Umbilical cord (tissue), 2 donors: ENCODE measurements around the gene PARD3B. TPM values are rescaled to one million over a fixed set of nuclear protein-coding genes. Genes with fewer than 3 reads are reported as not detected.

Source experiments
- DNase-seq: peaks from one replicate; pipeline ENCODE4 v3.0.0-alpha.2; 2015; ENCODE audit warnings: low spot score
- total RNA-seq: library from RNA; depleted of rRNA; stranded (reverse); fragments of >200 nt; gene quantifications from one replicate; pipeline ENCODE4 v1.2.3, GENCODE V29; 2014; ENCODE audit warnings: low replicate concordance; ENCODE audit not compliant: insufficient read depth

The PARD3B gene
- total RNA-seq, 1 donor from 2014 or later: 27.7 TPM

DNA sequence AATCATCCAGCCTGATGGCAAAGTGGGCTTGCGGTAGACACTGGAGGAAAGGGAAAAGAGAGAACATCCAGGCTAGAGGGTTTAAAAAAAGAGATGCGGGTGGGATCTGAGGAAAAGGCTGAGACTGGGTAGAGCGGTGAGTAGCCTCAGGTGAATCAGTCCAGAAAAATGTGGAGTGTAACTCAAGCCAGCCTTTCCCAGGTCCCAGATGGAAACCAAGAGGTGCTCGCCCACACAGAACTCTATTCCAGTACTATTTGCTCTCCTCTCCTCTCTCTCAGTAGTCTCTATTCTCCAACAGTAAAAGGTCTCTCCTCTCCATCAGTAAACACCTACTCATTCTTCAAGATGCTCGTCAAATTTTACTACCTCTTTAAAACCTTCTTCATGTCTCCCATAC is 1098.7 kb downstream of the PARD3B start:
- DNase-seq: no peak

DNA sequence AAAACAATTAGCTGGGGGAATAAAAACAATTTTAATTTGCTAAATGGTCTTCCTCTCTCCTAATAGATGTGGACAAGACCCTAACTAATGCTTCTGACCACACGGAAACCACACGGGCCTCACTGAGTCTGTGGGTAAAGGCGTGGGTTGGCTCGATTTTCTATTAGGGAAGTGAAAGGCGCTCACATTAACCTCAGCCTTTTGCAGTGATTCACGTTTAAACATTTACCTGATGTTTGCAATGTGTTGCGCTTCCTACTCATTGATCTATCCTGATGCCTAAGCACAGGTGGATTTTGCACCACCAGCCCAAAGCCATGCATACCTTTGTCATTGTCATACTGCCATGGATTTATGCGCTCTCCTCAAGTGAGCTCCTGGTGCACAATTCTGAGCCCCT is 1101.4 kb downstream of the PARD3B start:
- DNase-seq: no peak

DNA sequence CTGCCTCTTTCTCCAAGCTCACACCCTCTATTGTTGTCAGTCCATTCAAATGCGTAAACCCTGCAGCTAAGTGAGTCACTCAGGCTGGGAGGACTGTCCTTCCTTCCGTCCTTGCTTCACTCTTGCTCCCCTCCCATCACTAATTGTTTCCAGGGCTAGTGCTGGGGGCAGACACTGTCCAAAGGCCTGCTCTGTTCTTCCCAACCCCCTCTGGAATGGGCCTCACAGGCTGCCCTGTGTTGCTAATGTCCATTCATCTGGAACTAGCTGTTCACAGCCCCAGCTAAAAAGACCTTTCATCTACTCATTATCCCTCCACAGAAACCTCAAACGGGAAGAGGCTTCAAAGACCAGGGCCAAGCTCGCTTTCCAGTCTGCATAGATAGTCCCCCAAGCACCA is 1105.2 kb downstream of the PARD3B start:
- no peak for DNase-seq

DNA sequence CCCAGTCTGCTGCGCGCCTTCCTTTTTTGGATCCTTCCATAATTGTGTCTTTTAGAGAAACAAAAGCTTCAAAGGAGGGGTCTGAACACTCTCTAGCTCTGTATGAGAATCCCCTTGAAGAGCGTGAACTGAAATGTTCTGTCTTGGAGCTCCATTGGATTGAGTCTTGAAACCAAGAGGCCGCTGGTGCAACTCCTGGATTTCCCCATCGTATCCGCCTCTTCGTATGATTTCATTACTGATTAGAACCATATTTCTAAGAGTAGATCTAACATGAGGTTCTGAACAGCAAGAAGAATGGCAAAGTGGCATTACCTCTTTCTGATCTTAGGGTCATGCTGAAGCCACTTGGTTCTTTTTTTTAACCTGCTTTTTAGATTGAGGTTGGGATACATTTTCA is 1105.7 kb downstream of the PARD3B start:
- DNase-seq: no peak

DNA sequence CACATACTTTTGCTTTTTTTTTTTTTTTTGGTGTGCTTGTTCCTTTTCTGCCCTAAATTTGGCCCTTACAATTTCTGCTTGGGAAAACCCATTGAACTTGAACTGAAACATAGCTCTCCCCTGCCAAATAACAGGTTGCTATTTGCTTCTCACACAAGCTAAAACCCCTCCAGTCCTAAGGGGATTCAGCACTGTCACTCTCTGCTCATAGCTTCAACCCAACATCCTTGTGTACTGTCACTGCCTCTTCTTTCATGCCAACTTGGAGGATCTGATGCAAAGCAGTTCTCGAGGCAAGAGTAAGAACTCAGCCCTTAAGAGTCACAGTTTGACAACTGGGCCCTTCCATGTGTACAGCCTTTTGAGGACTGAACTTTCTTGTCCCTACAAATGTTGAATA is 1106.4 kb downstream of the PARD3B start:
- no peak for DNase-seq

DNA sequence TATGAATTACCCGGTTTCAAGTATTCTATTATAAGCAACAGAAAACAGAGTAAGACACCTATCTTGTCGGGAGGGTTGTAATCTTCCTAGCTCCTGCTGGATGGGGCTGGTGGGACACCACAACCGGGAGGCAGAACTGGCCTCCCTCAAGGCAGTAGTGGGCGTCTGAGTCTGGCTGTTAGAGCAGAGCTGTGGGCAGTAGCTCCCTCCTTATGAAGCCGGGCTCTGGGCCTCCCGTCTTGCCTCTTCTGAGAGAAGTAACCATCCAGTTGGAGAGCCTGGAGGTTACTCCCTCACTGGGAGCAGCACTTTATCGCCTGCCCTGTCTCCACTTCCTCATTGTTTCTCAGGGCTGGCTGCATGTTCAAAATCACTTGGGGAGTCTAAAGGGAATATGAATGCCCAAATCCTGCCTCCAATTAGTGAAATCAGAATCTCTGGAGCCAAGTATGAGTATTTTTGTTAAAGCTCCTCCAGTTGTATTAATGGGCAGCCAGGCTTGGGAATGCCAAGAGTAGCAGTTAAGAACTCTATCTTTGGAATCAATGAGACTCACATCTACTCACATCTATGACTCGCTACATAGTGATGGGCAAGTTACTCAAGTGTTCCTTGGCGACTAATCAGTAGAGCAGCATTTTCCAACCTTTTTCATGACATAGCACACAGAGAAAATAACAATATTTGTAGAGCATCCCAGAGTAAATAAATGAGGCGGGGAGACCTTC is 1109.8 kb downstream of the PARD3B start:
- DNase-seq: no peak

DNA sequence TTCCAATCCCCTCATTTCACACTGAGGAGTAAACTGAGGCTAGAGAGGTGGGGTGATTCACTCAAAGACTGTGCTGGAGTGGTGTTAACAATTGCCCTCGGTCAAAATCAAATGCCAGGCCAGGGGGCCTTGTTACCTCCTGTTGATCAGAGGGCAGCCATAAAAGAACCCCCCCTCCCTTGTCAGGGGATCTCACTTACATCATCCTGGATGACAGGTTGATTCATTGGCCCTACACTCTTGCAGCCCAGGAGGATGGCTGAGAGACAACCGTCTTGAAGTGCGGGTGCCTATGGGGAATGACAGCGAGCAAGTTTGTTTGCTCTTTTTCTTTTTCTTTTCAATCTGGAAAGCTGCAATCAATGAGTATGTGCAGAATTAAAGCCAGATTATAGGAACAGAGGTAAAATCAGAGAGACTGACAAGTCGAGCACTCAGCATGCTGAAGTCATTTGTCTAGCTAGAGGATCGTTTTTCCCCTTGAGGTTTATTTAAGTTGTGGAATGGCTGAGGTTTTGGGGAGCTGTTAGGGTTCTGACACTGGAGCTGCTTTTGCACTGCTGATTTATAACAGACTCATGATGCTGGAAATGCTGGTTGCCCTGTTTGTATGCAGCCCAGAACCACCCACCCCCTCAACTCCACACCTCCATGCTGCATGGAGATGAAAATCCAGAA is 1110.6 kb downstream of the PARD3B start:
- no peak for DNase-seq

DNA sequence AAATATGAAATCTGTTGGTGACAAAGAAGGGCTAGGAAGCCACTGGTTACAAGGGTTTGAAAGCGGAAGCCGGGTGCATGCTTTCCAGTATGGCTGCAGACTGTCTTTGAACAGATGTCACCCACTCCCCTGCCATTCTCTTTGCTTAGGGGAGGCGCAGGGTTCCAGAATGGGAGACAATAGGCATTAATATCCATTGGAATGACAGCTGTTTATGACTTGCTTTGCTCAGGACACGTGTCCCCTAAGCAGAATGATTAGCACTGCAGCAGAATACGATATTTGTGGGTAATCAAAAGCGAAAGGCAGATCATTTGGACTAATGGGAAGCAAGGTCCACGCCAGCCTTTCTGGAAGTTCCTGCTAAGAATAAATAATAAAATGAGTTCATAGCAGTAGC is 1111.2 kb downstream of the PARD3B start:
- no peak for DNase-seq

DNA sequence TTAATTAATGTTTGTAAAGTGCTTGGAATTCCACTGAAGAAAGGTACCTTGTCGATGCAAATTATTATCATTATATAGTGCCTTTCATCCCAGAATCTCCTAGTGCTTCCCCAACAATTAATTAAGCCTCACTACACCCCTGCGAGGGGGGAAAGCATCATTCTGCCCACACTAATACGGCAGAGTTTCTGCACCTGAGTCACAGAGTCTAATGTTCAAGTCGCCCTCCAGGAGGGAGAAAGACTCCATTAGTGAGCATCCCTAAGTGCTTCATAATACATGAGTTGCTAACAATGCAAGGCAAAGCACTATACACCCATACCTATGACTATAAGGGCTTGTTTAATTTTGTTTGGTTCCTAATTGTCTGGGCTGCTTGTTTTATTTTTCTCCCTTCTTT is 1111.7 kb downstream of the PARD3B start:
- no peak for DNase-seq

DNA sequence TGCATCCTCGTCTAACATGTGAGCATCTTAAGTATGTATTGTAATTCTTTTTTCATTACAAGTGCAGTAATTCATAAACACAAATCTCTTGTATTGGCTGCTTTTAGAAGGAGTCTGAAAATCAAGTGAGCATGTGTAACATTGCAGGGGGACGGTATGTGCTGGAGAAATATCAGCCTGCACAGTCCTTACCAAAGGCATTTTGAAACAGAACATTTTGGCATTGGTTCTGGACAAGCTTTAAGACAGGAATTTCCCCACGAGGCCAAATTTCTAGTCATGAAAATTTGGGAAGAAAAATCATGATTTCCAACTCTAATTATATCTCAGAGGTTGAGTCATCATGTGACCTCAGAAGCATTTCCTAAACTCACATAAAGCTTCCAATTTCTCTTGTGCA is 1112.3 kb downstream of the PARD3B start:
- peak; percentile 69 for DNase-seq

DNA sequence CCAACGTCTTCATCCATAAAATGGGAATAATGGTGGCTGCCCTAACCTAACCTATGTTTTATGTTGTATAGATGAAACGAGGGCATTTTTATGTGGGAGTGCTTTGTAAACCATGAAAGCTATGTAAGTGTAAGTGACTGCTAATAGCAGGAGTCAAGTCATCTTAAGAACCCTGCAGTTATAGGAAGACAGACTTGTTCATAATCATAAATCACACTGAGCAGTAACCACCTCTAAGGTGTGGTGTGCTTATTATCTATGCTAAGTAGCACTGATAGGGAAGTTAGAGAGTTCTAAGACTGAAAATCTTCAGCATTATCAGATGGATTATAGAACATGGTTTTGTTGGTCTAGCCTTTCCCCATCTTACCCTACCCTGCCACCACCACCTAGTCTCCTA is 1112.8 kb downstream of the PARD3B start:
- DNase-seq: no peak

DNA sequence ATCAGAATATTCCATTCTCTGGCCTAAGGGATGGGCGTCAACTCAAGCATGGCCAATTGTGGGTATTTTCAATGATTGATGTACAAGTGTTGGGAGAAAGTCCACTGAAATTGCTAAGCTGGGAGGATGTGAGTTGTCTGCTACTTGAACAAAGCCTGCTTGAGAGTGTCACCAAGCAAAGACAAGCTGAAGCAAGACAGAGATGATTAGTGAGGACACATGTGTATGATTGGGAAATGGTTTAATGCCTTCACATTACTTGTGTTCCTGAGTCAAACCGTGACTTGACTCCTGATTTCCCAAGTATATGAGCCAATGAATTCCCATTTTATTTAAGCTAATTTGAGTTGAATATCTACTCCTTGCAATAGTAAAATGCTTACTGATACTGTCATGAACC is 1113.3 kb downstream of the PARD3B start:
- no peak for DNase-seq

DNA sequence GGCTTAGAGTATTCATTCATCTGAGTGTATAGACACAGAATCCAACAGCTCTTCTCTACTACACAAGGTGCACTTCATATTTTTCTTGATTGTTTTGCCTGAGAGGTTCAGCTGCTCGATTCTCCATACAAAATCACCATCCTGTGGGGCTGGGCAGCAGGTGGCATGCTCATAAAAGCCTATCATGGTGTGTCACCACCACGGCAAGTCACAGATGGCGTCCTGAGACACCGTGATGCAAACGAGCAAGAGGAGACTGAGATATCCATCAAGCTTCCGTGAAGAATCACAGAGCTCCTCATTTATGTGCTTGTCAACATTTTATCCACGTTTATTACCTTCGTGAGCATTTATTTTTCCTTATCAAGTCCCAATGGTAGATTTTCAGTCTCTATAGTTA is 1114.6 kb downstream of the PARD3B start:
- DNase-seq: no peak

DNA sequence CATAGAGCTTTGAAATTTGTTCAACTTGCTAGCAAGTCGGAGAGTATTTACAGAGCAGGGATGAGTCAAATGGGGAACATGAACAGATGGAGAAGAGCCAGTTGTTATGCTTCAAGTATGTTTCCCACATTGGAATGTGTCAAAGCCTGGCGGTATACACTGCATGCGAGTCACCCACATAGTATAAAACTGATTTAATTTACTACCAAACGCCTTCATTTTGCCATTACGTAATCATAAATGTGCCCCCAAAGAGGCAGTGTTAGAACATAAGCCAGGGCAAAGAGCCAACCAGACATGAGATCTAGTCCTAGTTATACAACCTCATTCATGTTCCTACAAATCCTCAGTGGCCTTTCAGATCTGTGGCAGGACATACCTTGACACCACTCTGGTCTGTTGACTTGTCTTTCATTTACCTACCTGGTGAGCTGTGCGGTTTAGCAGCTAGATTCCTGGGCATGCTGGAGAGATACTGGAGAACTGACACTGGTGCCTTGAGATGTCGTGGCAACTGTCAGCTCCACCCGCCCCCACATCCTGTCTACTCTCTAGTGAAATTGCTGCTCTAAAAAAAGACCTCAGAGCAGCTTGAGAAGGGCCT is 1115.3 kb downstream of the PARD3B start:
- DNase-seq: peak; percentile 68

DNA sequence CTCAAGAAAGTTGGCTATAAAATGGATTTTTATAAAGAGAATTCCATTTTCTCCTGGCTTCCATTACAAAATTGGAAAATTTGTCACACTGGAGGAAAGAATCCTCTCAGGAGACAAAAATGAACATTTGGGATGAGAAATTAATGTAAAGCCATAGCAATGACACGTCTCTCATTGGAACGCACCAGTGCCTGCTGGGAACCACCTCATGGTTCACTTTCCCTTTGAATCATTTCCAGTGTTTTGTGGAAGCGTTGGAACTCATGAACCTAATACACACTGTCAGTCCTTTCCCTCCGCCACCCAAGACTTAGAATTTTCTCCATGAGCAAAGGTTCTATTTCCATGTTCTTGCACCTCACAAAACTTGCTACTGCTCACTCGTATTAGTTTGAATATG is 1116.0 kb downstream of the PARD3B start:
- no peak for DNase-seq

DNA sequence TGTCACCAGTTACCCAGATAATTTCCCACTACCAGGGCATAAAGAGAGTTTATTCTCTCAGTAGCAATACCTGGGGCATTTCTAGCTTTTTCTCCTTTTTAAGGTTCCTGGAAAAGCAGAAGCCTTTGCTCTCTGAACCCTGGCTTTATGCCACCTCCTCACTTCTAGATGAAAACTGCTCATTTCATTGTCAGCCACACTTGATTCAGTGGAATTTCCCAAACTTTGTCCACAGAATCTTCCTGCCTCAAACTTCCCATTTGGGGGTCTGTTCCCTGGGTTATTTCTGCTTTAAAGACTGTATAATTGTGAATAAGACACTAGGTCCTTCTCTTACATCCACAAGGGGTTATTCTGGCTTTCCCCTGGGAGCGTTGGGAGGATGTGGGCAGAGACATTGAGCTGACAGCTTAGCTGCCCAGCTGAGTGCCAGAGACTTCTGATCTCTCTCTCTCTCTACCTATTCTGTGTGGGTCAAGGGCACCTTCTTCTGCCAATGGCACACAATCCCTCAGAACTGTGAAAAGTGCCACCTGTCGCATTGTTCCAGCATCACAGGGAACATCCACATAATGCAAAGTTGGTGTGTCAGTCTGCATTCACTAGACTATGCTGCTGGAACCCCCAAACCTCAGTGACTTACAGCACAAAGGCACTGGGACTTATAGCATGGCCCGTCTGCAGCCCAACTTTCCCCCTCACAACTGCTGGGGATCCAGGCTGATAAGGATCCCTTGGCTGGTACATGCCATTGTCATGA is 1117.1 kb downstream of the PARD3B start:
- no peak for DNase-seq

DNA sequence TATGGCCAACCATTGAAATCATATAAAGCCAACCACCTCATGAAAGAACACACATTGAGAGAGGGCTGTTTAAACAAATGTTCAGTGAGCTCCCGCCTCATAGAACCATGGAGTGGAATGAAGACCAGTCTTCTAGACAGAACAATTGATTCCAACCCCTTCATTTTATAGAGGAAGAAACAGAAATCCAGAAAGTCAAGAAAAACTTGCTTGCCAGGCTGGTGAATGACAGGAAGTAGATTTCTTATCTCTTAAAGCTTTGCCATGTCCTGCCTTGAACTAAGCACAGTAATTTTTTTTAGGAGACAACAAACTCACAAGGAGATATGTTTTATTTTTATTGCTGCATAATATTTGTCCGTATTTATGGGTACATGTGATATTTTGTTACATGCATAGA is 1120.5 kb downstream of the PARD3B start:
- DNase-seq: no peak
